Measurements from ENCODE around the gene TMEM126A.

DNA sequence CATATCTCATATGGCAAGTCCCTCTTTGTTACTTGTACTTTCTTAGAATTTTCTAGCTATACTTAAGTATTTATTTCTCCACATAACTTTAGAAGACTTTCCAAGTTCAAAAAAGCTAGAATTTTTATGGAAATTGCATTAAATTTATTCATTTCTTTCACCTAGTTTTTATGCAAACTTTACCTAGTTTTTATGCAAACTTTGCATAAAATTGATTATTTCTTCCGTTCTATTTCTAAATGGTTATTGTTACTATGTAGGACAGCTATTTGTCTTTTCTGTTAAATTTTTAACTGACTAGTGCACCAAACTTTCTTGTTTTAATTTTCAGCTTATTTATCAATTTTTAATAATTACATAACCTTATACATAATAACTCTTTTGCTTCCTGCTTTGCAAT lies 20.4 kb downstream of the TMEM126A start:
- no peak for TF ChIP-seq POLR2AphosphoS5 (IDR thresholded peaks at IDR 0.05)
- TF ChIP-seq, protein P1, sequence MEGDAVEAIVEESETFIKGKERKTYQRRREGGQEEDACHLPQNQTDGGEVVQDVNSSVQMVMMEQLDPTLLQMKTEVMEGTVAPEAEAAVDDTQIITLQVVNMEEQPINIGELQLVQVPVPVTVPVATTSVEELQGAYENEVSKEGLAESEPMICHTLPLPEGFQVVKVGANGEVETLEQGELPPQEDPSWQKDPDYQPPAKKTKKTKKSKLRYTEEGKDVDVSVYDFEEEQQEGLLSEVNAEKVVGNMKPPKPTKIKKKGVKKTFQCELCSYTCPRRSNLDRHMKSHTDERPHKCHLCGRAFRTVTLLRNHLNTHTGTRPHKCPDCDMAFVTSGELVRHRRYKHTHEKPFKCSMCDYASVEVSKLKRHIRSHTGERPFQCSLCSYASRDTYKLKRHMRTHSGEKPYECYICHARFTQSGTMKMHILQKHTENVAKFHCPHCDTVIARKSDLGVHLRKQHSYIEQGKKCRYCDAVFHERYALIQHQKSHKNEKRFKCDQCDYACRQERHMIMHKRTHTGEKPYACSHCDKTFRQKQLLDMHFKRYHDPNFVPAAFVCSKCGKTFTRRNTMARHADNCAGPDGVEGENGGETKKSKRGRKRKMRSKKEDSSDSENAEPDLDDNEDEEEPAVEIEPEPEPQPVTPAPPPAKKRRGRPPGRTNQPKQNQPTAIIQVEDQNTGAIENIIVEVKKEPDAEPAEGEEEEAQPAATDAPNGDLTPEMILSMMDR (IDR thresholded peaks at IDR 0.05) = no peak
- no peak for TF ChIP-seq EP300 (IDR thresholded peaks at IDR 0.05)
- TF ChIP-seq POLR2A (IDR thresholded peaks at IDR 0.05) = no peak

Data from upper lobe of left lung (tissue), 4 donors.